ENCODE data around the gene SMAD3.
A peak's percentile ranks its signal among the peaks of the same experiment; 100 is the strongest.

The SMAD3 gene

DNA sequence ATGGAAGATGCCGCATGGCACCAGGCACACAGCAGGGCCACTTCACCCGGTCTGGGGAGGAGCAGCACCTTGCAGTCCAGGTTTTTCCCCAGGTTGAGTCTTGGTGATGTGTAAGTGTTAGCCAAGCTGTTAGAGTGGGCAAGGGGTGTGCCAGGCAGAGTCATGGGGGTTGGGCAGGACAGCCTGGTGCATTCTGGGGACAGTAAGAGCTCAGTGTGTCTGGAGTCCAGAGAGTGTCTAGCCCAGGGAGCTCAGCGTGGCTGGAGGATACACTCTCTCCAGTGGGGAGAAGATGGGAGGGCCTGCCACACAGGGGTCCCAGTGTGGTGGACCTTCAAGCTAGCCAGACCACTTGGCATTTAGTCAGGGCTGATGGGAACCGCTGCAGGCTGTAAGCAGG, 101.7 kb downstream of the SMAD3 start:
- no peak for DNase-seq

GRCh38 chr15:67168694-67169093, 103.3 kb downstream of the SMAD3 start:
- no peak for DNase-seq

DNA sequence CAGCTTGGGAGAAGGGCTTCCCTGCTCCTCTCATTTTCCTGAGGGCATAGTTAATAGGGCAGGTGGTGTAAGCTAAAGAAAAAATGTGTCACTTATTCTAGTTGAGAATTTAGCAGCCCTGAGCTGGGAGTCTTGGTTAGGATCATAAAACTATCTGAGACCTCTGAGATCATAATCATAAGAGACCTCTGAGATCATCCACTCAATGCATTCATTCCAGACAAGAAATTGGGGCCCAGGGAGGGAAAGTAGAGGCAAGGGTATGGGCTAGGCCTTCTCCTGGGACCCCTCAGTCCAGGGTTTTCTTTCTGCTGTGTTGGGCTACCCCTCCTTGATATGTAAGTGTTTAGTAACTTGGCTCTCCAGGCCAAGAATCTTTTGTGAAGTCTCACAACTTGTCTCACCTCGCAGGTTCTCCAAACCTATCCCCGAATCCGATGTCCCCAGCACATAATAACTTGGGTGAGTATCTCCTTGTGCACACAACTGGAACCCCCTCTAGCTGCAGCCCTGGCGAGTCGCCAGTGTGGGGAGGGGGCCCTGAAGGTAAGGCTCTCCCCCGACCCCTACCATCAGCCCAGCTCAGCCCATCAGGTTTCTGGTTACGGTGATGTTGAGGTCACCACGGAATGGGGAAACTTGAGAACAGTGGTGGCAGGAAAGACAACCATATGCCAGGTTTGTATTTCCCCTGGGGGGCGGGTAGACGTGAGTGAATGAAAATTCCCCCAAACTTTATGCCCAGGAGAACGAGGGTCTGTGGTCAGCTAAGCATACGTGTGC, 104.9 kb downstream of the SMAD3 start:
- DNase-seq: no peak

GRCh38 chr15:67171471-67171870, 106.1 kb downstream of the SMAD3 start:
- no peak for DNase-seq

- no peak for DNase-seq
Measured at GRCh38 chr15:67172172-67172571, 106.8 kb downstream of the SMAD3 start.

- no peak for DNase-seq
Measured at GRCh38 chr15:67173005-67173404, 107.6 kb downstream of the SMAD3 start.

DNA sequence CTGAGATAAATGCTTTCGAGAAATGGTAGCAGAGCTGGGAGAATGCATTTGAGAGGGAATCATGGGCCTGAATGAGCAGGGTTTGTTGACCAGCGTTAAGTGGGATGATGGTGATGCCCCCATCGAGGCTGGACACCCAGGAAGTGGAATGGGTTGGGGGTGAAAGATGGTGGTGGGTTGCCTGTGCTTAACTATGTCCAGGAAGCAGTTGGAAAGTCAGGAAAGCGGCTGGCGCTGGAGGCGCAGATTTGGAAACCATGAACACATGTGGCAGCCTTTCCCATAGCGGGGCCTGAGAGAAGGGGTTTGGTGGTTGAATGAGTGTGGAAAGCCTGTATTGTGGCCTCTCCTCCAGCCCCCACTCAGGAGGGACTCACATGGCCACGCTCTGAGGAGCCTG, 108.4 kb downstream of the SMAD3 start:
- DNase-seq: no peak

GRCh38 chr15:67174446-67174845, 109.0 kb downstream of the SMAD3 start:
- no peak for DNase-seq

- DNase-seq: peak; percentile 96
Measured at GRCh38 chr15:67174864-67175573, 109.6 kb downstream of the SMAD3 start.

DNA sequence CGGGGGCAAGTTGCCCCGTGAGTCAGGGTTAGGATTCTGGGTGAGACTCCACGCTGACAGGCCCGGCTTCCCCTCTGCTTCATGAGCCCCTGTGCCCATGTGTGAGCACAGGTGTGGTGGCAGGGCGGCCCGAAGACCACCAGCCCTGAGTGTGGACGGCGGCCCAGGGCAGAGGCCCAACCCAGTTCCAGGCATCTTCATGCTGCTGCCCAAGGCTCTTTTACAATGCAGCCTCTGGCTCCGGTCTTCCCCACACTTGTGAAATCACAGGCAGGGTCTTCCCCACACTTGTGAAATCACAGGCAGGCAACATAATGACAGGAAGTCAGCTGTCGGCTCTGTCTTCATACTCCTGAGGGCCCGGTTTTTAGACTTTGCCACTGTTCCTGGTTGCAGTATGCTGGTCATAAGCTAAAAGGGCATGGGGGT, 110.3 kb downstream of the SMAD3 start:
- no peak for DNase-seq

- DNase-seq: no peak
Measured at GRCh38 chr15:67176195-67176971, 111.0 kb downstream of the SMAD3 start.

- DNase-seq: no peak
Measured at GRCh38 chr15:67177752-67178151, 112.3 kb downstream of the SMAD3 start.

DNA sequence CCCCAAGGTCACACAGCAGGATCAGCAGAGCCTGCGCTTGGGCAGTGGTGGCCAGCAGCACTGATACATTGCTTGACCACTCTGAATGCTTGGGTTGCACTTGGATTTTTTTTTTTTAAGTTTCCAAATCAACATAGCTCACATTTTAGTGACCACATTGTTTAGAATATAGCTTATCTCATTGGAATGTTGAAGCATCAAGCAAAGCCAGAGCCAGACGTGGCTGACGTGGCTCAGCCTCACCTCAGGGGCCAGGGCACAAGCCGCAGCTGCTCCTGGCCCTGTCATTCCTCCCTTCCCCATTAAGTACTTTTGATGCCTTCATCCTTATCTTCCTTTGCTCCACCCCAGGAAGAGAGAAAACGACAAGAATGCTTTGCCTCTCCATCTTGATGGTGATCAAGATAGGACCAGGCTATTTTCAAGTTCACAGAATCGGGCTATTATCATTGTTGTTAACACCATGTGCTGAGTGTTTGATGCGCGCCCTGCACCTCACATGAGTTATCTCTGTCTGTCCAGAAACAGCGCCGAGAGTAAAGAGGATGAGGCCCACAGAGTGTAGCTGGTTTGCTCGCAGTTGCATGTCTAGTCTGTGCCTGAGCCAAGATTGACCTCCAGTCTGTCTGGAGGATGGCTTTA, 113.3 kb downstream of the SMAD3 start:
- DNase-seq: peak; percentile 97

DNA sequence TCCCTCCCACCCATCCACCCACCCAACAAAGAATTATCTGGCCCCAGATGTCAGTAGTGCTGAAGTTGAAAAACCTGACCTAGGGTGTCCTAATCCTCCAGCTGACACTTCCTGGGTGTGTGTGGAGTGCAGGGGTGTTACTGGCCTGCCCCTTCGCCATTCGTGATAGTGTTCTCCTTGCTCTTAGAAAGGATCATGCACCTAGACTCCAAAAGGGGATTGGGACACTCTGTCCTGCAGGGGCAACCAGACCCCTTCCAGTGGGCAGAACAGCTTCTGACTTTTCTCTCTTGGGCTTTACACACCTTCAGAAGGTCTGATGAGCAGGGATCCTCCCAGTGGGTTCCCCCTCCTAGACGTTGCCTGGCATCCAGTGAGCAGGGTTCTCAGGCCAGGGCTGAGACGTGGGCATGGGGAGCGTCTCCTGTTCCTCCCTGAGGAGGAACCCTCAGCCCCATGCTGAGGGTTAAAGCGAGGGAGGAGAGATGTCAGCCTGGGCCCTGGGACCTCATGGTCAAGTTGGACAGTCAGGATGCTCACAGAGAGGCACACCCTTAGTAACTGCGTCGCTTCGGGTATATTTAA, 114.1 kb downstream of the SMAD3 start:
- no peak for DNase-seq

DNA sequence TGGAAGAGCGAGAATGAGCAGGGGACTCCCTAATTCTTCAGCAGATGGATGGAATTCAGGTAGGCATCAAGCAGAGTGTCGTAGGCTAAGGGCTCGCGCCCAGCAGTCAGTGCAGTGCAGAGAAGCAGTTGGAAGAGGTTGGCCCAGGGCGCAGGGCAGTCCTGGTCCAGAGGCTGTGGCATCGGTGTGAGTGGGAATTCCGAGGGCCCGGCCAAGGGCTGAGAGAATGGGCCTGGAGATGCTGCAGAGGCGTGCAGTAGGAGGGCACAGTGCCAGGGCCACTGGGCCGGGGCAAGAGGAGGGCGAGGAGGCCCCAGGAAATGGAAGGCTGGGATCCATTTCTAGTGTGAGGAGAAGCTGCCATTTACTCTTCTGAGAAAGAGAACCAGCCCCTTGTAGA, 114.6 kb downstream of the SMAD3 start:
- no peak for DNase-seq

GRCh38 chr15:67180514-67181191, 115.3 kb downstream of the SMAD3 start:
- DNase-seq: no peak

DNA sequence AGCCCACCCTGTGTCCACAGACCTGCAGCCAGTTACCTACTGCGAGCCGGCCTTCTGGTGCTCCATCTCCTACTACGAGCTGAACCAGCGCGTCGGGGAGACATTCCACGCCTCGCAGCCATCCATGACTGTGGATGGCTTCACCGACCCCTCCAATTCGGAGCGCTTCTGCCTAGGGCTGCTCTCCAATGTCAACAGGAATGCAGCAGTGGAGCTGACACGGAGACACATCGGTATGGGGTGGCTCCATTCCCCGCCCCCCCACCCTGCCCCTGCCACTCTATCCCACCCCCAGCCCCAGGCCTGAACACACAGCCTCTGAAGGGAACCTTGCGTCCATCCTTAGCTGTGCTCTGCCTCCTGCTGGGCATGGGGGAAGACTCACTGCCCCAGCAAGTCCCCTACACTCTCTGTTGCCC, 115.8 kb downstream of the SMAD3 start:
- no peak for DNase-seq

DNA sequence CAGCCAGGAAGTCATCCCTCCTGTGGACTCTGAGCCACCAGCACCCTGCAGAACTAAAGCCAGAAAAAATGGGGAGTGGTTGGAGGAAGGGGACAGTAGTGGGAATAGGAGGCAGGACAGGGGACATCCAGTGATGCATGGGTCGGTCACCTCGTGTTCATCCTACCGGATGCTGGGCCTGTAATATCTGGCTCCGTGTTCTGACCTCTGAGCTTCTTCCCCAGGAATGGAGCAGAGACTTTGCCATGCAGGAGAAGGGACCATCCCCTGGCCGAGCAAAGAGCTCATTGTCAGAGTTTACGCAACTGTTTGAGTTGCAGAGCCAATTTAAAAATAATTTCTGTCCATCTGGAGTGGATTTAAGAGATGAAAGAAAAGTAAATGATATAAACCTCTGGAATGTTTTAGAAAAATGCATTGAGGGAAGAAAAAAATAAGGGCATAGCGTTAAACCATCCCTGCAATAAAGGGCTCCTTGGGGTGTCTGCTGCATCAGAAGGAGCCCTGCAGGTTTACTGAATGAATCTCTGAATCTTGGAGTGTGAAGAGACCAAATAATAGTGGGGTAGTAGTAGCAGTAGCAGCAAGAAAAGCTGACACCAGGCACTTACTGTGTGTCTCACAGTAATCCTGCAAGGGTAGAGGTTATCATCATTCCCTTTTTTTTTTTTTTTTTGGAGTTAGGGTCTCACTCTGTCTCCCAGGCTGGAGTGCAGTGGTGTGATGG, 118.2 kb downstream of the SMAD3 start:
- no peak for DNase-seq

- DNase-seq: no peak
Measured at GRCh38 chr15:67184208-67184925, 119.0 kb downstream of the SMAD3 start.

DNA sequence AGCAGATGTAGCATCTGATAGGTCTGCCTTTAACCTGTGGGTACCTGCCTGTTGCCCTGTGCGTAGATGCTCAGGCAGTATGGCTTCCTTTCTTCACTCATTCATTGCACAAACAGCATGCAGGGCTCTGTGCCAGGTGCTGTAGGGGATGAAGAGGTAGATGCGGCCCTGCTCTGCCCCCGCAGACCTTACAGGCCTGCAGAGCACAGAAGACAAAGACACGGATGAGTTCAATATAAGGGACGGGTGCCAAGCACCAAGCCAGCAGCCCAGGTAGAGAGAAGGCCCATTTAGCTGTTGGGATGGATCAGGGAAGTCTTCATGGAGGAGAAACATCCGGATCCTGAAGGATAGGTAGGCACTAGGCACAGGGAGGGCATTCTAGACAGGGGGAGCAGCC, 119.6 kb downstream of the SMAD3 start:
- no peak for DNase-seq
